GM19397 (cell line): ENCODE data around the gene AHNAK2.
"Not testable (repeated sequence)": the region's sequence is repeated elsewhere in the genome, so short reads cannot be mapped to it uniquely, and the experiment has no call there.

Experiments
- ATAC-seq: cut with Tn5 transposase; IDR thresholded peaks from one replicate; pipeline ENCODE4 v1.9.1; 2021; ENCODE audit warnings: mild to moderate bottlenecking, moderate library complexity; ENCODE audit not compliant: unreplicated experiment

Gene AHNAK2

DNA sequence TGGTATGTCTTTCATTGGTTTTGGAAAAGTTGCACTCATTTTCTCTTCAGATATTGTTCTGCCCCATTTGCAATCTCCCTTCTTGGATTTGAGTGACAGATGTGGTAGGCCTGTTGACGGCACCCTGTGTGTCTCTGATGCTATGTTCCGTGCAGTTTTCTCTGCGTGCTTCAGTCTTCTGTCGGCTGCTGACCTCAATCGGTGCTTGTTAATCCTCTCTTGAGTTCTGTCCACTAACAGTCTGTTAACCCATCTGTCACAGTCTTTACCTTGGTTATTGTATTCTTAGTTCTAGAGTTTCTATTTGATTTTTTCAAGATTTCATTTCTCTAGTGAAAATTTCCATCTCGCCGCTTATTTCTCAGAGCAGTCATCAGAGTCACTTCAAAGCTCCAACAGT lies 74.2 kb downstream of the AHNAK2 start:
- ATAC-seq, result no peak

DNA sequence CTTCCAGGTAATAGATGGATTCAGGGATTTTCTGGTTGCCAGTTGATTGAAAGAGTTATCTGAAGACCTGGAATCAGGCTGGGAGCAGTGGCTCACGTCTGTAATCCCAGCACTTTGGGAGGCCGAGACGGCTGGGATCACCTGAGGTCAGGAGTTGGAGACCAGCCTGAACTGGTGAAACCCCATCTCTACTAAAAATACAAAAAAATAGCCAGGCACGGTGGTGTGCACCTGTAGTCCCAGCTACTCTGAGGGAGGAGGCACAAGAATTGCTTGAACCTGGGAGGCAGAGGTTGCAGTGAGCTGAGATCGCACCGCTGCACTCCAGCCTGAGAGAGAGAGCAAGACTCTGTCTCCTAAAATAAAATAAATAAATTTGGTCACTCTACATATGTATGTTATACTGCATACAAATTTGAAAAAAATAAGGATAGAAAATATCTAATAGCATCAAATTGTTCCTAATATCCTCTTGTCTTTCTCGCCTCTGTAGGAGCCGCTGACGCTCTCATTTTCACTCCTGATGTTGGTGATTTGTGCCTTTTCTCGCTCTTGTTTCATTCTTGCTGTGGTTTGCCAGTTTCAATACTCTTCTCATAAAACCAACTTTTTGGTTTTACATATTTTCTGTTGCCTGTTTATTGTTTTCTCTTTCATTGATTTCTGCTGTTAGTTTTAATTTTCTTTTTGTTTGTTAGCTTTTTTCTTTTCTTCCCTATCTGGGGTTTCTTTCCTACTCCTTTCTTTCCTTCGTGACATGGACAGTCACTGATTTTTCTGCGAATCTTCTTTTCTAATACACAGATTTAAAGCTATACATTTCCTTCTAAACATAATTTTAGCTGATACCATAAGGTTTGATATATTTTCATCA lies 77.3 kb downstream of the AHNAK2 start:
- ATAC-seq, result no peak

DNA sequence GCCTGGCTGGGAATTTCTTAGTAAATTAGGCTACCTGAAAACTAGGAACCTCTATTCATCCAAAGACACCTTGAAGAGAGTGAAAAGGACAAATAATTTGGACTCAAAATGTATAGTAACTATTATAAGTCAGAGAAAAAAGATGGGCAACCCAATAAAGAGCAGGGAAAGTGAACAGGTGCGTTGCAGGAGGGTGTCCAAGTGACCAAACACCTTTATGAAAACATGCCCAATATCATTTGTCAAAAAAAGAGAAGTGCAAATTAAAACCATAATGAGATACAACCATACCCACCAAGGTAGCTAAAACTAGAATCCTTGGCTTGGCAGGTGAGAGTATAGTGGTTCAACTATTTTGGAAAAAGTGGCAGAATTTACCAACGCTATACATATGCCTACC lies 78.4 kb downstream of the AHNAK2 start:
- no peak for ATAC-seq

DNA sequence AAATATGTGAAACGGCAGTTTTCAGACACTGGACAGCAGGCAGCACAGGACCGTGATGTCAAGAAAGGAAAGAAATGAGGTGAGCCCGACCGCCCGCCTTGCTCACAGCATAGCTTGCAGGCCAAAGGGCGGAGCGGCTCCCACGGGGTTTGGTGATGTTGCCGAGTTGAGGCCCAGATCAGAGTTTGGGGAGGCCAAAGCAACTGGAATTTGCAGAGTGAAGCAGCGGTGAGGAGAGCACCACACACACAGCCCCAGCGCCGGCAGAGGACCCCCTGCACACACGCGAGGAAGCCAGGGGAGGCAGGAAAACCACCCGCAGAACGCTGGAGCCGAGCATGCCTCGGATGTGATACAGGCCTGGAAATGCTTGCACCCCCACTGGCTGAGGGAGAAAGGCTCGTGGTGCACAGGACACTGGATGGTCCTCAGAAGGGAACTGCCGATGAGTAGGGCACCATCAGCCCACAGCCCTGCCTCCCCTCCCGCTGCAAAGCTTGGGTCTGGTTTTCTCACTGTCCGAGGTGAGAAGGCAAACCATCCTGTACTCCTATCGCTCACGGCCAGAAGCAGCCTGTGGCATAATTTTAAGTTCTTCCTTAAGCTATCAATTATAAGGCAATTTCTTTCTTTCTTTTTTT lies 79.2 kb downstream of the AHNAK2 start:
- ATAC-seq, result no peak

DNA sequence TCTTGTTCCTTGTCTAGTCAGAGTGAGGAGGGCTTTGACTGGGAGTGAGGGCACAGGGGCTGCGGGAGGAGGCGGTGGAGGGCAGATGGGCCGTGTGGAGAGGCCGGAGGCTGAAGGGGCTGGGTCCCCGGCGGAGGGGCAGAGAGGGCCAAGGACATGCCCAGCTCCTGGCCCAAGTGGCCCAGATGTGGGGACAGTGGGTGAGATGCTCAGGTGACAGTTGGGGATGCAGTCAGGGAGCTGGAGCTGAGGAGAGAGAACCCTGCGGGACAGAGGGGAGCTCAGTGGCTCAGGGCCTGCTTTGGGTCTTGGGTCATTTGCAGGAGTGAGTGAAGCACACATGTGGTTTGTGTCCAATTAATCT lies 80.0 kb downstream of the AHNAK2 start:
- ATAC-seq, result no peak

DNA sequence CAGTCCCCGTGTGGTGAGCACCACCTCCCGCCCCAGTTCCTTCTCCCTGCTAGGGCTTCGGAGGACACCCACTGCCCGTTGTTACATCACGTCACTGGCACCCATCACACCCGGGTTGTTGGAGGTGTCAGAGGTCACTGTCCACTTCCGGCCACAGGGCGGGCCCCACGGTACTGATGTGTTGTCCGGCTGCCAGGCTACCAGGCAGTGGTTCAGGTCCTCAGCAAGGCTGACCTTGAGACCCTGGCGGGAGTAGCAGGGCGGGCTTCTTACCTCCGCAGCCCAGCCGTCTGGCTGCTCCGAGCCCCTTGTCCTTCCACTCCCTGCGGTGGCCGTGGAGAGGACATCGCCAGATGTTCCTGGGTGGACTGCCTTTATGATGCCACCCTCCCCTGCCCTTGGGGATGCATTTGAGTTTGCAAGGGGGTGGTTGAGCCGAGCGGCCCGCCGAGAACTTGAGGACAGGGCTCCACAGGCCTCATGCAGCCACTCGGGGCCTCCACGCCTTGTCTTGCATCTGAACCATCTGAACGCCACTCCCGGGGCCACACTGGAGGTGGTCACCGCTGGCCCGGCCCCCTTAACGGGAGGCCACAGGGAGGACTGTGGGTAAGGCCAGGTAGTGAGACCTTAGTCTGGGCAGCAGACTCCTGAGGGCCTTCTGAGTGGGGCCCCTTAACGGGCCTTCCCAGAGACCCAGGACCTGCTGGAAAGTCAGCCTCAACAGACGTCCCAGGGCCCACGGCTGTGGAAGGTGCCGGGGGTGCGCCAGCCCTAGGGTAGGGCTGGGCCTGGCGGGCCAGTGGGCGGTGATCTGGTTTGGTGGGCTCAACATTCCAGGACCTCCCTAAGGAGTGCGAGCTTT lies 80.6 kb downstream of the AHNAK2 start:
- no peak for ATAC-seq

DNA sequence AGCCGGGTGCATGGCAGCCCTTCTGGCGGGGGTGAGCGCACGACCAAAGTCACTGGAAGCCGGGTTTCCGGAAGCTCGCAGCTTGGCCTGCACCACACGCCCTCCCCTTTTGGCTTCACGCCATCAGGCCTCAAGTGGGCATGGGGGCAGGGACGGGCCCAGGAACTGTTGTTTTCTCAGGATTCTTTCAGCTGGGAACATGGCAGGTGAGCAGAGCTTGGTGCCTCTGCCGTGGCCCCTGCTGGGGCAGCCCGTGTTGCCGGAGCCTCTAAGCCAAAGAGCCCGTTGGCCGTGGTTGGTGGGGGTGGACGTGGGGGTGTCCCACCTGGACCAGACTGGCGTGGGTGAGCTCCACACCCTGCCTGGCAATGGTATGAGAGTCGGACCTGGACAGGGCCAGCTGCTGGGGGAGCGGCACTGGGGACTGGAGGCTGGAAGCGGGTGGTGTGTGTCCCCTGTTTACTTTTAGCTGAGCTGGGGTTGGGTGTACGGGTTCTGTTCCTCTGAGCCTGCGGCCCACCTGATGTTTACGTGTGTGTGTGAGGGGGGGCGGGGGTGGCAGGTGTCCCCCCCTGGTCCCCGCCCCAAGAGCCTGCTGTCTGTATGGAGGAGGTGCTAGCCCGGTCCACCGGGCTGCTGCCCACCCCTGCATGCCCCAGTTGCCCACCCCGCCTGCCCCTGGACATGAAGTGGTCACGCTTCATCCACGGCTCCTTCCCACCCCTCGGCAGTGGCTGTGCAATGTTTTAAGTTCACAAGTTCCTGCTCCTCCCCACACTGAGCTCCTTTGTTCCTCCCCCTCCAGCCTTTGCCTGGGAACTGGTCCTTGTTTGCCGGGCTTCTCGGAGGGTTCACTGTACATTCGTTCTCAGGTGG lies 82.2 kb downstream of the AHNAK2 start:
- no peak for ATAC-seq

DNA sequence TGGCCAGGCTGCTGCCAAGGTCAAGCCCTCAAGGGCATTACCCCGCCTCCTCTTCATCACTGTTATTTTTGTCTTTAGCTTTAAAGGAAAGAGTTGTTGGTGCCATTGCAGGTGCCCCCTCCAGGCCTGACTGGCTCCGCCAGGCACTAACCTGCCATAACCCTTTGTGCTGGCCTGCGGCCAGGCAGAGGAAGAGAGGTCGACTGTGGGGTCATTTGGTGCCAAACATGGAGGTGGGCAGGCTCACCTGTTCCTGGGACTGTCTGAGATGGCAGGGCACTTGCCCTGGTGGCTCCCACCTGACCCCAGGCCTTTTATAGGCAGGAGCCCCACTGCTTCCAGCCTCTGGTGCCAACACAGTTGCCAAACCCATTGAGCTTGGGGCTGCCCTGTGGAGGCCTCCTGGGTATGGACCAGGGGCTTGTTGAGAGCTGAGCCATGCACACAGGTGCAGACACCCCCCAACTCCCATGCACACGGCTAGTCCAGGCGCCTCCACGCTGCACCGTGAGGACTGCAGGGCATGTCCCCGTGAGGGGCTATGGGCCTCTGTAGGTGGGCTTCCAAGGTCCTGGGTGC lies 82.9 kb downstream of the AHNAK2 start:
- no peak for ATAC-seq

DNA sequence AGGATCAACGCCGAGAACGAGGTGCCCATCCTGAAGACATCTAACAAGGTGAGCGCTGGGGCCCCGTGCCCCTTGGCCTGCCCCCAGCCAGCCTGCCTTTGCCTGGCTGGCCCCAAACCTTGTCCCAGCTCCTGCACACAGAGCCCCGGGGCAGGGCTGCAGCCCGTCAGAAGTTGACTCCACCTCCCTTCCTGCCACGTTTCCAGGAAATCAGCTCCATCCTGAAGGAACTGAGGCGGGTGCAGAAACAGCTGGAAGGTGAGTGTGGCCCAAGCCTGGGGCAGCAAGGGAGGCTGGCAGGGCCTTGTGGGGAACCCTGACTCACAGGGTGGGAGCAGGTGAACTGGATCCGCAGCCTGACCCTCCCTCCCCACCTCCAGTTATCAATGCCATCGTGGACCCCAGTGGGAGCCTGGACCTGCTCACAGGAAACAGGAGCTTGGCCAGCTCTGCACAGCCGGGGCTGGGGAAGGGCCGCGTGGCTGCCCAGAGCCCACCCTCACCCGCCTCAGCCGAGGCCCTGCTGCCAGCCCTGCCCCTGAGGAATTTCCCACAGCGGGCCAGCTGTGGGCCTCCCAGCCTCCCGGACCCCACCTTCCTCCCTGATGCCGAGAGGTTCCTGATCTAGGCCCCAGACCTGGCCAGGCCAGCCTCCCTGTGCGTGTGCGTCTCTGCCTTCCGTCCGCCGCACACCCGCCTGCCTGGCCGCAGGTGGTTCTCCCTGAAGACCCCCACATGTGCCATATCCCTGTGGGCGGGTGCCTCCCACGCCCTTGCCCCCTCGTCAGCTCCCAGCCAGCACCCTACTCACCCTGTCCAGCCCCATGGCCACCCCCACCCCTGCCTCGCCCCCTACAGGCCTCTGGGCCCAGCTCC lies 83.6 kb downstream of the AHNAK2 start:
- no peak for ATAC-seq

DNA sequence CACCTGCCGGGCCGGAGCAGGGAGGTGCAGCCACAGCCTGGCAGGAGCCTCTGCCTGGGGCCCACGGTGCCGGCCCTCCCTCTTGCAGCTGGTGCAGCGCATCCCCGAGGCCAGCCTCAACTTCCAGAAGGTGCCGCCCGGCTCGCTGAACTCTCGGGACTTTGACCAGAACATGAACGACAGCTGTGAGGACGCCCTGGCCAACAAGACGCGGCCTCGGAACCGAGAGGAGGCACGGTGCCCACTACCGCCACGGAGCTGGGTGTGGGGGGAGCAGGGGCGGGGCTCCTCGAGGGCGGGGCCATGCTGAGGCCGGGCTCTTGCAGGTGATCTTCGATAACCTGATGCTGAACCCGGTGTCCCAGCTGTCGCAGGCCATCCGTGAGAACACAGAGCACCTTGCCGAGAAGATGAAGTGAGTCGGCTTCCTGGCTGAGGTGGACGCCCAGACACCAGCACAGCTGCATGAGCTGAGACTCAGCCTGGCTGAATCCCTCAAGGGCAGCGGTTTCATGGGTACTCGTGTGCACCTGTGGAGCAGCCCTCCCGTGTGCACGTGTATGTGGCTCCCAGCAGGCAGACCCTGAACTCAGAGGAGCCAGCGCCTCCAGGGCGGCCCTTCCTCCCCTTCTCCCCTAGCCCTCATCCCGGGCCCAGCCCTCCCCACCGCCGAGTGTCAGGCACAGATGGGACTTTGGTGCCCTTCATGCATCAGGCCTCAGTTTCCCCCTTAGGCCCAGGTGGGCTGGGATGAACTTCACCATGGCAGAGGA lies 84.6 kb downstream of the AHNAK2 start:
- ATAC-seq, result no peak

DNA sequence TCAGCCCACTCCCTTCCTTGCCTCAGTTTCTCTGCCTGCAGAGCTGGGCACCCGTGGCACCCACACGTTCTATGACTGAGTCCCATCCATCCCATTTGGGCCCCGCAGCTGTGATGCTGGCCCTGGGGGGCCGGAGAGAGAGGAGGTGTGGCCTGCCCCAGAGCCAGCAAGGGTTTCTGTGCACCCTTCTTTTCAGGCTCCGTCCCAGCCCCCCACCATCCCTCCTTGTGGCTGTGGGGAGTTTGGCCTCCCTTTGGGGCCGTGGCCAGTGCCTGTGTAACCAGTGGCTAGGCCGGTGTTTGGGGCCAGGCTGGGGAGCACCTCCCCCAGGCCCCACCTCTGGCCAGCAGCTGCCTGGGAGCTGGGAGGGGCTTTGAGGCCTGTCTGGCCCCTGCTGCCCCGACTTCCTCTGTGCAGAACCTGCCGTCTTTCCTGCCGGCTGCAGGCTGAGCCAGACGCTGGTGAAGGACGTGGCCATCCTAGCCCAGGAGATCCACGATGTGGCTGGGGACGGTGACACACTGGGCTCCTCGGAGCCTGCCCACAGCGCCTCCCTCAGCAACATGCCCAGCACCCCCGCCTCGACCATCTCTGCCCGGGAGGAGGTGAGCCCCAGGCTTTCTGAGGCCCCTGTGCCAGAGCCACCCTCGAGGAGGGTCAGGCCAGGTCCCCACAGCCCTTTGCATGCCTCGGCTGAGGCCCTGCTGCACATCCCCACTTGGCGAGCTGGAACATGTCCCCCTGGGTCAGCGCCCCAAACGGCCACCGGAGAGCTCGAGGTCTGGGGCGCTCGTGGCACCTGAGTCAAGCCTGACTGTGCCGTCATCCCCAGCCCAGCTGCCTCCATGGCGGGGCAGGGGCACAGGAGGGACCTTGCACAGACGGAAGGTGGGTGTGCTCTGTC lies 85.4 kb downstream of the AHNAK2 start:
- ATAC-seq, result no peak

DNA sequence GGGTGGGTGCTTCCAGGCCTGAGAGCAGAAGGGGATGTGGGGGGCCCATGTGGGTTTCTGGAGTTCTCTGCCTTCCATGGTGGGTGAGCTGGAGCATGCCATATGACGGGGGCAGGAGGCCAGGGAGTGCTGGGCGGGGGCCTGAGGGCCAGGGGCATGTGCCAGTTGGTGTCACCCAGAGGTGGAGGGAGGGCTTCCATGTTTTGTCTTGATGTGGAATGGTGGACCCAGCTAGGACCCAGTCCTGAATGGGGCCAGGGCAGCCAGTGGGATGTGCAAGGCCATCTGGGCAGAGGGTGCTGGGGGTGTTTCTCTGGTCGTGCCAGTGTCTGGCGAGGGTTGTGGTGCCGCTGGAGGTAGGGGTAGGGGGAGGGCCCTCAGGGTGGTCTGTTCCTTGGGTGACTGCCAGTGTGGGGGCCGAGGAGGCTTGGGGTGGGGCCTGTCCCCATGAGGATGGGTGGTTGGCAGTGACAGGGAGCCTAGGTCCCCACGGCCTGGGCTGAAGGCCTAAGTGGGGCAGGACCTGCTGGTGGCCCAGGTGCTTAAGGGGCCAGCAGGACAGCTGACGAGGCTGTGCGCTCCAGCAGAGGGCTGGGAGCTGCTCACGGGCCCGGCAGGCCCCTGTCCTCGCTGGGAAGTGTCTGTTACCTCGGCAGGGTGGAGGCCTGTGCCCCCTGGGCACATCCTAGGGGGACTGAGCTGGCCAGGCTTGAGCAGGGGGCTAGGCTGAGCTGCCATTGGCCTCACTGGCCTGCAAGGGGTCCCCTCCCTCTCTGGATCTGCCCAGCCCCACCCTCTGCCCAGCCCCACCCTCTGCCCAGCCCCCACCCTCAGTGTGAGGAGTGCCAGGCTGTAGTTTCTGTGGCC lies 86.3 kb downstream of the AHNAK2 start:
- ATAC-seq, result no peak

DNA sequence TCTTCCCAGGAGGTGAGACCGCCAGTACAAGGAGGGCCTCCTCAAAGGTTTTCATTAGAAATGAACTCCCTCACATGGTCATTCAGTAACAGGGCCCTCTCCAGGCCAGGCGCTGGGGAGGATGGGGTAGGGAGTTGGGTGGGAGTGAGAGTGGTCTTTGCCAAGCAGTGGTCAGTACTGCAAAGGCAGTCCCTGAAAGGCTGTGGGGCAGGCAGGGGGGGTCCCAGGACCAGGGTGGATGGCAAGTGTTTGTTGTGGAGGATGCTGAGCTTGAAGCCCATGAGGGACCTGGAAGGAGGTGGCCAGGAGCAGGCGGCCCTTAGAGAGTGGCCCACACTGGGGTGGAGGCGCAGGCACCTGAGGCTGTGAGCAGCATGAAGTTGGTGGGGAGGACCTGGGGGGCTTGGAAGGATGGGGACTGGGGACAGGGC lies 87.0 kb downstream of the AHNAK2 start:
- no peak for ATAC-seq

DNA sequence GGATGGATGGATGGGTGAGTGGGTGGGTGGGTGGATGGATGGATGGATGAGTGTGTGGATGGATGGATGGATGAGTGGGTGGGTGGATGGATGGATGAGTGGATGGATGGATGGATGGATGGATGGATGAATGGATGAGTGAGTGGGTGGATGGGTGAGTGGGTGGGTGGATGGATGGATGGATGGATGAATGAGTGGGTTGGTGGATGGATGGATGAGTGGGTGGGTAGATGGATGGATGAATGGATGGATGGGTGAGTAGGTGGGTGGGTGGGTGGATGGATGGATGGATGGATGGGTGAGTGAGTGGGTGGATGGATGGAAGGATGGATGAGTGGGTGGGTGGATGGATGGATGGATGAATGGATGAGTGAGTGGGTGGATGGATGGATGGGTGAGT lies 87.9 kb downstream of the AHNAK2 start:
- ATAC-seq, result not testable (repeated sequence)

DNA sequence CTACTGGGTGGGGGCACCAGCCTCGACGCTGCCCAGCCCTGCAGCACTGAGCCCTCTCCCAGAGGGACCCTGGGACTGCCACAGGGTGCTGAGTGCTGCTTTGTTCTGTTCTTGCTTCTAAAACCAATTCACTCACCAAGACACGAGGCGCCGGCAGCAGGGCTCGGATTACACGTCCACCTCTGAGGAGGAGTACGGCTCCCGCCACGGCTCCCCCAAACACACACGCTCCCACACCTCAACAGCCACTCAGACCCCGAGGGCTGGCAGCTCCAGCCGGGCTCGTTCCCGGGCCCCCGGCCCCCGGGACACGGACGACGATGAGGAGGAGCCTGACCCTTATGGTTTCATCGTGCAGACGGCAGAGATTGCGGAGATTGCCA lies 88.8 kb downstream of the AHNAK2 start:
- no peak for ATAC-seq

DNA sequence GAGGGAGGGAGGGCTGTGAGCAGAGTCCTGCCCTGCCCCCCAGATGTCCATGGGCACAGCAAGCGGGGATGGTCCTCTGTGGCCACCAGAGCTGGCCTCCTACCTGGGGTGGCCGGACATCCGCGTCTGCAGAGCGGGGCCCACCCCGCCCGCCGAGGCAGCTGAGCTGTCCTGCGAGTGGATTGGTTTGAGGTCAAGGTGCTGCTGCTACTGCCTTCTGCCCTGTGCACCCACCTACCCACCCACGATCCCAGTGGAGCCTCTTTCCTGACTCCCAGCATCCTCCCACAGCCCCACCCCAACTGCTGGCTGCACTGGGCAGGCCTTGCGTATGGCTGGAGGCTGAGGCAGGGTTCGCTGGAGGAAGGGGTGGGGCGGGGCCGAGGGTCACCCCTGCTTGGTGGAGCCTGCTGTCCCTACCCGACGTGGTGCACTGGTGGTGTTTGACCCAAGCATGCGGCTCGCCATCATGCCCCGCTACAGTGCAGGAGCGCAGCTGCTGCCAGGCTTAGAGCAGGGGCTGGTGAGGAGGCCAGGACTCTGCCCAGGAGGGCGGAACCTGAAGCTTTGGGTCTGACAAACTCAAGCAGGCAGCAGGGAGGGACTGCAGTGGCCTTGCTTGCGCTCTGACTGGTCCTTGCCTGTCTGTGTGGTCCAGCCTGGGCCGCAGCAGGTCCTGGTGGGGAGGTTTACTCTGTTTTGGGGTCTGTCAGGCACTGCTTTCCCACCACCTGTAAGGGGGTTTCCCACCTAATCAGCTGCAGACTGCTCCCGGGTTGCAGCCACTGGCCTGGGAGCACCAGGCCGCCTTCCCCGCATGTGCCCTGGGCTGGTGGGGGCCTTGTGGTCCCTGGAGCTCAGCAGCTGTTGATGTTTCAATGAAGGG lies 89.4 kb downstream of the AHNAK2 start:
- ATAC-seq, result no peak
